NCI-H446 (cell line): Measurements from ENCODE around the gene CMIP.

Experiments used
- DNase-seq, 2 experiments: peaks; one replicate each; lab custom pipeline; 2025; lab: John Stamatoyannopoulos, UW

The CMIP gene

GRCh38 chr16:81480606-81481206, 36.1 kb downstream of the CMIP start:
- no peak for DNase-seq

- no peak for DNase-seq
Measured at GRCh38 chr16:81481207-81481821, 36.7 kb downstream of the CMIP start.

- no peak for DNase-seq
Measured at GRCh38 chr16:81482329-81483063, 37.9 kb downstream of the CMIP start.

- no peak for DNase-seq
Measured at GRCh38 chr16:81483064-81483969, 38.7 kb downstream of the CMIP start.

- no peak for DNase-seq
Measured at GRCh38 chr16:81483970-81484595, 39.5 kb downstream of the CMIP start.

- no peak for DNase-seq
Measured at GRCh38 chr16:81484908-81485624, 40.5 kb downstream of the CMIP start.

- no peak for DNase-seq
Measured at GRCh38 chr16:81485824-81486539, 41.4 kb downstream of the CMIP start.

GRCh38 chr16:81486540-81487061, 42.0 kb downstream of the CMIP start:
- DNase-seq, result no peak

GRCh38 chr16:81487301-81487720, 42.7 kb downstream of the CMIP start:
- DNase-seq, result no peak

GRCh38 chr16:81488687-81489411, 44.2 kb downstream of the CMIP start:
- no peak for DNase-seq

GRCh38 chr16:81489547-81490267, 45.1 kb downstream of the CMIP start:
- DNase-seq, result no peak

- peak; percentile 81 to 87 for DNase-seq
Measured at GRCh38 chr16:81491541-81492188, 47.1 kb downstream of the CMIP start.

- DNase-seq, result peak; percentile 16 to 31
Measured at GRCh38 chr16:81492311-81492761, 47.7 kb downstream of the CMIP start.

- DNase-seq, result no peak
Measured at GRCh38 chr16:81492965-81493754, 48.6 kb downstream of the CMIP start.

- DNase-seq, result no peak
Measured at GRCh38 chr16:81493755-81494433, 49.3 kb downstream of the CMIP start.

GRCh38 chr16:81494434-81494806, 49.8 kb downstream of the CMIP start:
- no peak for DNase-seq

- DNase-seq, result no peak
Measured at GRCh38 chr16:81494888-81495287, 50.3 kb downstream of the CMIP start.
